ENCODE results near the gene MYO5B. TPM values are rescaled to one million over a fixed set of nuclear protein-coding genes. Genes with fewer than 3 reads are reported as not detected.

MYO5B gene
- polyA plus RNA-seq, 6 donors from 2014 or later, result 0.44 TPM; not detected in 5

Other genes with a start within 250 kb of the MYO5B start
- under 1 TPM in 1 of 6 donors, not detected in 5; 0.27 TPM for gene CFAP53, start 71.3 kb upstream of the MYO5B start, polyA plus RNA-seq (ENCODE audit: low read depth in 6 of 6)
- 10 to 100 TPM; 23.4 to 42.4 (median 25.0) TPM for gene MBD1, start 86.4 kb upstream of the MYO5B start, polyA plus RNA-seq (ENCODE audit: low read depth in 6 of 6)
- 10 to 100 TPM; 56.7 to 97.3 (median 71.0) TPM for gene CXXC1, start 92.5 kb upstream of the MYO5B start, polyA plus RNA-seq (ENCODE audit: low read depth in 6 of 6)
- gene SKA1, start 179.9 kb upstream of the MYO5B start, polyA plus RNA-seq (ENCODE audit: low read depth in 6 of 6), result 1 to 10 TPM in 1 of 6 donors, under 1 TPM in 4, not detected in 1; 0.53 to 1.5 (median 0.74) TPM

Data from naive B cell (primary cell).